GM12873 (cell line): ENCODE data around the gene MAGOHB.

Experiments
- CTCF ChIP-seq: IDR thresholded peaks from 2 replicates; pipeline ENCODE4 v1.5.1; 2012; ENCODE audit warnings: low read depth, mild to moderate bottlenecking, moderate library complexity, low read length, control low read depth; ENCODE audit not compliant: insufficient read depth; ENCODE audit errors: missing control alignments

Gene MAGOHB

GRCh38 chr12:10612984-10613348, 443 bp downstream of the MAGOHB start:
- TF ChIP-seq CTCF = no peak

- TF ChIP-seq CTCF = no peak
These were observed 1.3 kb downstream of the MAGOHB start for GRCh38 chr12:10612110-10612509.

GRCh38 chr12:10610188-10610587, 3.2 kb downstream of the MAGOHB start:
- no peak for TF ChIP-seq CTCF

- TF ChIP-seq CTCF = peak; percentile 19
These were observed 5.4 kb downstream of the MAGOHB start for GRCh38 chr12:10607885-10608458.

GRCh38 chr12:10601860-10602259, 11.5 kb downstream of the MAGOHB start:
- no peak for TF ChIP-seq CTCF

GRCh38 chr12:10600988-10601387, 12.4 kb downstream of the MAGOHB start:
- TF ChIP-seq CTCF = no peak

- no peak for TF ChIP-seq CTCF
These were observed 17.5 kb downstream of the MAGOHB start for GRCh38 chr12:10595881-10596280.
